Tibial nerve (tissue), 4 donors: ENCODE measurements around the gene HIBADH. TPM values are rescaled to one million over a fixed set of nuclear protein-coding genes. Genes with fewer than 3 reads are reported as not detected.

Experiments used
- DNase-seq, 2 donors: peaks; one replicate each; pipeline ENCODE4 v3.0.0-alpha.2; 2019; ENCODE audit warnings: low spot score in 2 of 2
- H3K27ac ChIP-seq, 4 donors: fragments of 200-600 bp; sonication (generic) in 3 of 4; one replicate each; pipeline ENCODE4 v1.5.1; 2017 to 2019; ENCODE audit warnings: mild to moderate bottlenecking in 1 of 4
- H3K27me3 ChIP-seq, 2 donors: fragments of 200-600 bp; sonication (generic) in 1 of 2; one replicate each; pipeline versions ENCODE4 v1.5.1 to v1.6.0; 2017 to 2019
- H3K36me3 ChIP-seq, 3 donors: fragments of 200-600 bp; sonication (generic); one replicate each; pipeline ENCODE4 v1.5.1; 2018 to 2019
- H3K4me1 ChIP-seq, 4 donors: fragments of 200-600 bp; sonication (generic) in 3 of 4; one replicate each; pipeline ENCODE4 v1.5.1; 2017 to 2019
- H3K4me3 ChIP-seq, 4 donors: fragments of 200-600 bp; sonication (generic) in 3 of 4; one replicate each; pipeline ENCODE4 v1.5.1; 2017 to 2019; ENCODE audit warnings: mild to moderate bottlenecking in 1 of 4, moderate library complexity in 1 of 4
- H3K9me3 ChIP-seq, 4 donors: fragments of 200-600 bp; sonication (generic) in 3 of 4; one replicate each; pipeline ENCODE4 v1.5.1; 2017 to 2019
- CTCF ChIP-seq, 5 experiments: fragments of 200-600 bp in 3 of 5; fragments of 450-650 bp in 2 of 5; sonication (generic) in 3 of 5; IDR thresholded peaks; one replicate each; pipeline ENCODE4 v1.5.1; 2016 to 2019; ENCODE audit warnings: antibody characterized with exemption in 5 of 5, mild to moderate bottlenecking in 3 of 5, moderate library complexity in 2 of 5
- EP300 ChIP-seq, 2 donors: sonication (generic); formaldehyde crosslinking; IDR thresholded peaks; one replicate each; pipeline ENCODE4 v1.6.1; 2017; ENCODE audit warnings: antibody characterized with exemption in 2 of 2, mild to moderate bottlenecking in 1 of 2
- POLR2A ChIP-seq, 2 donors: fragments of 450-650 bp; IDR thresholded peaks; one replicate each; pipeline ENCODE4 v1.6.1; 2017; ENCODE audit warnings: antibody characterized with exemption in 2 of 2, mild to moderate bottlenecking in 2 of 2, moderate library complexity in 2 of 2
- whole genome bisulfite sequencing, 2 donors: methylation state at CpG; one replicate each; pipeline ENCODE4 v1.1.5; 2018; 5-methylcytosine and 5-hydroxymethylcytosine counted together
- total RNA-seq, 4 donors: library from RNA; depleted of rRNA; stranded (reverse); fragments of >200 nt; gene quantifications; one replicate each; pipeline ENCODE4 v1.1.0, GENCODE V29; 2016

HIBADH gene
- total RNA-seq, 4 donors from 2014 or later: 36.6 to 44.0 (median 41.7) TPM

- Histone ChIP-seq H3K4me1 (no peaks in the 10 kb centered on the region), H3K9me3 (no peaks in the 10 kb centered on the region), H3K27ac (no peak overlapping the region), H3K36me3 (peaks cover 0 to 31% (median 0%) of the 10 kb centered on the region in 3 donors), H3K27me3 (no peaks in the 10 kb centered on the region), H3K4me3 (no peak overlapping the region)
- TF ChIP-seq EP300 (IDR thresholded peaks at IDR 0.05) (no peak), CTCF (IDR thresholded peaks at IDR 0.05) (no peak), POLR2A (IDR thresholded peaks at IDR 0.05) (no peak)
- DNase-seq: no peak
- 91 to 94% methylated on average over 1 of the region's 1 CpG for WGBS, 2 donors
These were observed 15.2 kb downstream of the HIBADH start for GRCh38 chr7:27647489-27647888.

- peaks cover 0 to 4% (median 0%) of the 10 kb centered on the region in 4 donors for H3K4me1 ChIP-seq
- no peak overlapping the region for H3K27ac ChIP-seq
- TF ChIP-seq EP300 (IDR thresholded peaks at IDR 0.05) (no peak), CTCF (IDR thresholded peaks at IDR 0.05) (no peak), POLR2A (IDR thresholded peaks at IDR 0.05) (no peak)
- peaks cover 0 to 31% (median 0%) of the 10 kb centered on the region in 3 donors for H3K36me3 ChIP-seq
- no peak overlapping the region for H3K4me3 ChIP-seq
- H3K27me3 ChIP-seq: no peaks in the 10 kb centered on the region
- WGBS, 2 donors: 88 to 95% methylated on average over 9 of the region's 9 CpGs
- DNase-seq: no peak
- H3K9me3 ChIP-seq: no peaks in the 10 kb centered on the region
These were observed 15.6 kb downstream of the HIBADH start for GRCh38 chr7:27647046-27647445.

GRCh38 chr7:27642271-27642670 is 20.4 kb downstream of the HIBADH start:
- peaks cover 0 to 15% (median 0%) of the 10 kb centered on the region in 3 donors for H3K36me3 ChIP-seq
- 96 to 97% methylated on average over 2 of the region's 2 CpGs for WGBS, 2 donors
- H3K27ac ChIP-seq: no peak overlapping the region

GRCh38 chr7:27641581-27642230 is 21.0 kb downstream of the HIBADH start:
- H3K4me1 ChIP-seq: peaks cover 0 to 30% (median 2%) of the 10 kb centered on the region in 4 donors
- H3K9me3 ChIP-seq: no peaks in the 10 kb centered on the region
- H3K27ac ChIP-seq: peak overlapping the region in 2 of 4 donors; percentile 26 to 44
- no peak for DNase-seq
- no peaks in the 10 kb centered on the region for H3K27me3 ChIP-seq
- TF ChIP-seq CTCF (IDR thresholded peaks at IDR 0.05) (no peak), EP300 (IDR thresholded peaks at IDR 0.05) (no peak), POLR2A (IDR thresholded peaks at IDR 0.05) (no peak)
- H3K4me3 ChIP-seq: no peak overlapping the region
- 34 to 39% methylated on average over 4 of the region's 4 CpGs for WGBS, 2 donors
- peaks cover 0 to 9% (median 0%) of the 10 kb centered on the region in 3 donors for H3K36me3 ChIP-seq

More at GRCh38 chr7:27642271-27642670, 20.4 kb downstream of the HIBADH start:
- H3K4me1 ChIP-seq: peaks cover 0 to 24% (median 2%) of the 10 kb centered on the region in 4 donors
- TF ChIP-seq POLR2A (IDR thresholded peaks at IDR 0.05): no peak
- TF ChIP-seq EP300 (IDR thresholded peaks at IDR 0.05): no peak
- TF ChIP-seq CTCF (IDR thresholded peaks at IDR 0.05): no peak
- H3K27me3 ChIP-seq: no peaks in the 10 kb centered on the region
- no peak for DNase-seq
- H3K4me3 ChIP-seq: no peak overlapping the region
- H3K9me3 ChIP-seq: no peaks in the 10 kb centered on the region

GRCh38 chr7:27640884-27641574 is 21.7 kb downstream of the HIBADH start:
- Histone ChIP-seq H3K4me3 (no peak overlapping the region), H3K4me1 (peaks cover 0 to 36% (median 4%) of the 10 kb centered on the region in 4 donors), H3K27ac (peak overlapping the region in 2 of 4 donors; percentile 1 to 44), H3K27me3 (no peaks in the 10 kb centered on the region), H3K9me3 (no peaks in the 10 kb centered on the region), H3K36me3 (peaks cover 0 to 4% (median 0%) of the 10 kb centered on the region in 3 donors)
- no peak for TF ChIP-seq CTCF (IDR thresholded peaks at IDR 0.05)
- no peak for TF ChIP-seq EP300 (IDR thresholded peaks at IDR 0.05)
- no peak for TF ChIP-seq POLR2A (IDR thresholded peaks at IDR 0.05)
- WGBS, 2 donors: 11 to 19% methylated on average over 5 of the region's 5 CpGs
- DNase-seq: no peak
